ENCODE measurements around the gene SLC35C1. TPM values are rescaled to one million over a fixed set of nuclear protein-coding genes. Genes with fewer than 3 reads are reported as not detected.
A peak's percentile ranks its signal among the peaks of the same experiment; 100 is the strongest.

Gene SLC35C1
- total and polyA plus RNA-seq, 4 experiments from 2014 or later = 18.6 to 21.5 (median 20.1) TPM

GRCh38 chr11:45799562-45799961 lies 5.4 kb upstream of the SLC35C1 start:
- intact Hi-C loops (cut with micrococcal nuclease) = no loop called here
- H3K4me3 Mint-ChIP-seq = no peak overlapping the region
- no peaks in the 10 kb centered on the region for H3K27me3 Mint-ChIP-seq
- Histone ChIP-seq H3K4me1 (ENCODE audit: insufficient read depth, low read length) (peaks cover 4% of the 10 kb centered on the region), H3K27ac (ENCODE audit: low read depth, low read length) (no peak overlapping the region), H3K9me3 (ENCODE audit: control insufficient read depth in 1 of 2, low read length in 2 of 2) (no peaks in the 10 kb centered on the region), H3K27me3 (ENCODE audit: insufficient read depth, low read length) (no peaks in the 10 kb centered on the region), H3K36me3 (ENCODE audit: insufficient read depth, low read length) (no peaks in the 10 kb centered on the region), H3K4me3 (ENCODE audit: low read length in 2 of 2) (no peak overlapping the region)
- peaks cover 0 to 14% (median 4%) of the 10 kb centered on the region in 4 donors for H3K4me1 Mint-ChIP-seq
- ChIA-PET CTCF (ENCODE audit: partially characterized antibody) (interaction anchor here (0.7 to 3.9 kb wide), 3 partner anchors 18 to 854 kb away, joined by 3 to 33 read pairs (median 4); no protein-coding TSS in a partner anchor), POLR2A (ENCODE audit: partially characterized antibody) (interaction anchor here (1.4 kb wide), 1 partner anchor 47 kb away, joined by 5 read pairs; no protein-coding TSS in a partner anchor)
- H3K36me3 Mint-ChIP-seq = peaks cover 0 to 2% of the 10 kb centered on the region in 2 donors
- no peak overlapping the region for H3K27ac Mint-ChIP-seq
- DNase-seq = no peak
- peaks cover 0 to 6% (median 0%) of the 10 kb centered on the region in 8 donors for H3K9me3 Mint-ChIP-seq

GRCh38 chr11:45800261-45800660 lies 4.7 kb upstream of the SLC35C1 start:
- Histone ChIP-seq H3K36me3 (ENCODE audit: insufficient read depth, low read length) (no peaks in the 10 kb centered on the region), H3K27me3 (ENCODE audit: insufficient read depth, low read length) (no peaks in the 10 kb centered on the region), H3K27ac (ENCODE audit: low read depth, low read length) (no peak overlapping the region), H3K9me3 (ENCODE audit: control insufficient read depth in 1 of 2, low read length in 2 of 2) (no peaks in the 10 kb centered on the region), H3K4me3 (ENCODE audit: low read length in 2 of 2) (no peak overlapping the region), H3K4me1 (ENCODE audit: insufficient read depth, low read length) (peaks cover 5% of the 10 kb centered on the region)
- POLR2A ChIA-PET (ENCODE audit: partially characterized antibody) = interaction anchor here (1.4 kb wide), 1 partner anchor 46 kb away, joined by 5 read pairs; no protein-coding TSS in a partner anchor
- Mint-ChIP-seq H3K27ac (no peak overlapping the region), H3K9me3 (peaks cover 0 to 6% (median 0%) of the 10 kb centered on the region in 8 donors), H3K4me1 (peaks cover 0 to 21% (median 5%) of the 10 kb centered on the region in 4 donors), H3K27me3 (no peaks in the 10 kb centered on the region), H3K36me3 (peaks cover 0 to 6% of the 10 kb centered on the region in 2 donors), H3K4me3 (no peak overlapping the region)
- intact Hi-C loops (cut with micrococcal nuclease) = no loop called here
- DNase-seq = no peak
- CTCF ChIA-PET (ENCODE audit: partially characterized antibody) = interaction anchor here (3.9 kb wide), 1 partner anchor 29 kb away, joined by 33 read pairs; no protein-coding TSS in a partner anchor

DNA sequence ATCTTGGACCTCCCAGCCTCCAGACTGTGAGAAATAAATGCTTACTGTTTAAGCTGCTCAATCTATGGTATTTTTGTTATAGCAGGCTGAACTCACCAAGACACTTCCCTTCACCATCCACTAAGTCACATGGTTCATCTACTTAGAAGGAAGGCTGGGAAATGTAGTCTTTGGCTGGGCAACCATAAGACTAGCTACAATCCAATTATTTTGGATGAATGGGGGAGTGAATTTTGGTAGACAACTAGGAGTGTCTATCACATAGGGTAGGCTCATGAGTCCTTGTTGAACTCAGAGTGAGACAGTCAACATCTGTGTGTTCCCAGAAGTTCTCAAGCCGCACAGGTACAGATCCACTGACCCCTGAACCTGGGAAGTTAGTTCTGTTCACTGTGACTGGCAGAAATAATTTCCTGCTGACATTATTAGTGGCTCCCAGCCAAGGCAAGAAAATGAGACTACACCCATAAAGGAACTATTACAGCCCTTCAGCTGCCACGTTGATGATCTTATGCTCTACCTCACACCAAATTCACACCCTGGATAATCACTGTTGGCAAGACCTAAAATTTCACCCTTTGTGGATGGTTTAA lies 3.1 kb upstream of the SLC35C1 start:
- ChIA-PET POLR2A (ENCODE audit: partially characterized antibody) (no interaction called here), CTCF (ENCODE audit: partially characterized antibody) (interaction anchor here (2.3 to 2.4 kb wide), 2 partner anchors 31 to 41 kb away, joined by 7 to 15 read pairs; no protein-coding TSS in a partner anchor)
- Histone ChIP-seq H3K36me3 (ENCODE audit: insufficient read depth, low read length) (no peaks in the 10 kb centered on the region), H3K27ac (ENCODE audit: low read depth, low read length) (no peak overlapping the region), H3K4me1 (ENCODE audit: insufficient read depth, low read length) (peaks cover 20% of the 10 kb centered on the region), H3K9me3 (ENCODE audit: control insufficient read depth in 1 of 2, low read length in 2 of 2) (no peaks in the 10 kb centered on the region), H3K4me3 (ENCODE audit: low read length in 2 of 2) (no peak overlapping the region), H3K27me3 (ENCODE audit: insufficient read depth, low read length) (no peaks in the 10 kb centered on the region)
- Mint-ChIP-seq H3K4me1 (peaks cover 11 to 34% (median 15%) of the 10 kb centered on the region in 4 donors), H3K9me3 (peaks cover 0 to 6% (median 0%) of the 10 kb centered on the region in 8 donors), H3K4me3 (no peak overlapping the region), H3K36me3 (peaks cover 4 to 11% of the 10 kb centered on the region in 2 donors), H3K27ac (peak overlapping the region in 5 of 7 donors; percentile 23 to 76 (median 64)), H3K27me3 (no peaks in the 10 kb centered on the region)
- intact Hi-C loops (cut with micrococcal nuclease) = no loop called here
- DNase-seq = peak in 3 of 5 donors; percentile 10 to 24 (median 12)

DNA sequence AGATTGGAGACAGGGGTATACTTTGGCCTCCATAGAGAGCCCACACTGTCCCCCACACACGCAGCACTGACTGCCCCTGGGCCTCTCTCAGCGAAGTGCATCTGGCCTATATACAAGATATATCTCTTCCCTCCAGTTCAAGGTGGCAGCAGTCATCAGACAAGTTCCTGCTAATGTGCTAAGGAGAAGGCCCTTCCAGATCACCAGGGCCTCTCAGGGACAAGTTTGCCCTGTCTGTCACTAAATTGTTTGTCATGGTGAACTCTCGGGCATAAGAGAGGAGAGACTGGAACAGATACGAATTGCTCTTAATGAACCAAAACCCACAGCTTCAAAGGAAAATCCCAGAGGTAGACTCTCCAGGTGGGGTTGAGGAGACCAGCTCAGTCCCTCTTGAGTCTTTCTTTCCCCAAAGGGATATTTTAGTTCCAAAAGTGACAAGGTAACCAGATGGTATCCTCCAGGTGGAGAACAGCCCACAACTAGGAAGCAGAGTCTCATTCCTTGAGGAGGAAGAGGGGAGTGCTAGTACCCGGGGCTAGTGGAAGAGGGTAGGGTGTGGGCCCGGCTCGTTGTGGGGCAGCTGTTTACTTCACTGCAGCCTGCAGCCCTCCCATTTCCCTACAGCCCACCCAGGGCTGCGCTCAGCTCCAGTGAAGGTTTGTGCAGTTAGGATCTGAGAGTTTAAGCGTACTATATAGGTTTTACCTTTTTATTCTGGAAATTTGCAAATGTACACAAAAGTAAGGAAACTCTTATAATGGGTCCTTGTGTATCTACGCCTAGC lies 2.2 kb upstream of the SLC35C1 start:
- H3K9me3 Mint-ChIP-seq = peaks cover 0 to 6% (median 0%) of the 10 kb centered on the region in 8 donors
- CTCF ChIA-PET (ENCODE audit: partially characterized antibody) = interaction anchor here (2.3 to 2.4 kb wide), 2 partner anchors 31 to 40 kb away, joined by 7 to 15 read pairs; no protein-coding TSS in a partner anchor
- intact Hi-C loops (cut with micrococcal nuclease) = no loop called here

GRCh38 chr11:45803971-45804760 lies 783 bp upstream of the SLC35C1 start:
- Mint-ChIP-seq H3K9me3 (peaks cover 0 to 2% (median 0%) of the 10 kb centered on the region in 8 donors), H3K4me3 (peak overlapping the region; percentile 90 to 96 (median 92)), H3K4me1 (peaks cover 23 to 57% (median 31%) of the 10 kb centered on the region in 4 donors), H3K27ac (peak overlapping the region; percentile 80 to 94 (median 91)), H3K36me3 (peaks cover 6 to 21% of the 10 kb centered on the region in 2 donors), H3K27me3 (no peaks in the 10 kb centered on the region)
- H3K9me3 ChIP-seq (ENCODE audit: control insufficient read depth in 1 of 2, low read length in 2 of 2) = no peaks in the 10 kb centered on the region
- H3K4me3 ChIP-seq (ENCODE audit: low read length in 2 of 2) = peak overlapping the region; percentile 90 to 93
- ChIA-PET POLR2A (ENCODE audit: partially characterized antibody) (interaction anchor here (1.0 to 2.7 kb wide), 4 partner anchors 12 to 114 kb away, joined by 3 to 38 read pairs (median 21); partner anchors contain the start of genes CRY2 and PEX16), CTCF (ENCODE audit: partially characterized antibody) (interaction anchor here (1.1 to 3.2 kb wide), 4 partner anchors 33 to 114 kb away, joined by 3 to 20 read pairs (median 6); no protein-coding TSS in a partner anchor)
- DNase-seq = peak; percentile 61 to 69 (median 63)
- H3K27me3 ChIP-seq (ENCODE audit: insufficient read depth, low read length) = no peaks in the 10 kb centered on the region
- H3K27ac ChIP-seq (ENCODE audit: low read depth, low read length) = peak overlapping the region; percentile 83
- peaks cover 2% of the 10 kb centered on the region for H3K36me3 ChIP-seq (ENCODE audit: insufficient read depth, low read length)
- peaks cover 41% of the 10 kb centered on the region for H3K4me1 ChIP-seq (ENCODE audit: insufficient read depth, low read length)
- intact Hi-C loops (cut with micrococcal nuclease) = no loop called here

More for the DNA sequence above, 2.2 kb upstream of the SLC35C1 start:
- Histone ChIP-seq H3K27ac (ENCODE audit: low read depth, low read length) (no peak overlapping the region), H3K27me3 (ENCODE audit: insufficient read depth, low read length) (no peaks in the 10 kb centered on the region), H3K9me3 (ENCODE audit: control insufficient read depth in 1 of 2, low read length in 2 of 2) (no peaks in the 10 kb centered on the region), H3K36me3 (ENCODE audit: insufficient read depth, low read length) (no peaks in the 10 kb centered on the region), H3K4me1 (ENCODE audit: insufficient read depth, low read length) (peaks cover 30% of the 10 kb centered on the region), H3K4me3 (ENCODE audit: low read length in 2 of 2) (no peak overlapping the region)
- POLR2A ChIA-PET (ENCODE audit: partially characterized antibody) = no interaction called here
- no peak for DNase-seq
- H3K27me3 Mint-ChIP-seq = no peaks in the 10 kb centered on the region
- H3K4me3 Mint-ChIP-seq = peak overlapping the region; percentile 14 to 76 (median 62)
- H3K27ac Mint-ChIP-seq = peak overlapping the region in 6 of 7 donors; percentile 19 to 79 (median 48)
- H3K36me3 Mint-ChIP-seq = peaks cover 4 to 14% of the 10 kb centered on the region in 2 donors
- peaks cover 15 to 43% (median 21%) of the 10 kb centered on the region in 4 donors for H3K4me1 Mint-ChIP-seq

GRCh38 chr11:45805305-45806071 lies 539 bp downstream of the SLC35C1 start:
- Histone ChIP-seq H3K27me3 (ENCODE audit: insufficient read depth, low read length) (no peaks in the 10 kb centered on the region), H3K4me1 (ENCODE audit: insufficient read depth, low read length) (peaks cover 54% of the 10 kb centered on the region), H3K9me3 (ENCODE audit: control insufficient read depth in 1 of 2, low read length in 2 of 2) (no peaks in the 10 kb centered on the region), H3K27ac (ENCODE audit: low read depth, low read length) (peak overlapping the region; percentile 83), H3K36me3 (ENCODE audit: insufficient read depth, low read length) (peaks cover 5% of the 10 kb centered on the region), H3K4me3 (ENCODE audit: low read length in 2 of 2) (peak overlapping the region; percentile 90 to 95)
- peak overlapping the region; percentile 90 to 96 (median 92) for H3K4me3 Mint-ChIP-seq
- peaks cover 14 to 34% of the 10 kb centered on the region in 2 donors for H3K36me3 Mint-ChIP-seq
- POLR2A ChIA-PET (ENCODE audit: partially characterized antibody) = interaction anchor here (1.8 to 2.7 kb wide), 4 partner anchors 11 to 112 kb away, joined by 5 to 38 read pairs (median 21); partner anchors contain the start of genes CRY2 and PEX16
- no peaks in the 10 kb centered on the region for H3K27me3 Mint-ChIP-seq
- CTCF ChIA-PET (ENCODE audit: partially characterized antibody) = interaction anchor here (1.1 to 3.2 kb wide), 4 partner anchors 34 to 113 kb away, joined by 3 to 20 read pairs (median 6); no protein-coding TSS in a partner anchor
- peak in 2 of 5 donors; percentile 6 to 57 for DNase-seq
- peaks cover 0 to 2% (median 0%) of the 10 kb centered on the region in 8 donors for H3K9me3 Mint-ChIP-seq
- peak overlapping the region; percentile 79 to 94 (median 91) for H3K27ac Mint-ChIP-seq
- H3K4me1 Mint-ChIP-seq = peaks cover 34 to 69% (median 43%) of the 10 kb centered on the region in 4 donors
- intact Hi-C loops (cut with micrococcal nuclease) = loop anchor here (1.0 kb wide), 4 partner anchors 34 to 201 kb away; partner anchors contain the start of gene CRY2

Measured in CD4-positive, alpha-beta memory T cell (primary cell).